ENCODE data around the gene FBXW12. TPM values are rescaled to one million over a fixed set of nuclear protein-coding genes. Genes with fewer than 3 reads are reported as not detected.
A peak's percentile ranks its signal among the peaks of the same experiment; 100 is the strongest.

Gene FBXW12
- total and polyA plus RNA-seq, 10 donors, result 0.33 to 0.42 TPM; not detected in 8

DNA sequence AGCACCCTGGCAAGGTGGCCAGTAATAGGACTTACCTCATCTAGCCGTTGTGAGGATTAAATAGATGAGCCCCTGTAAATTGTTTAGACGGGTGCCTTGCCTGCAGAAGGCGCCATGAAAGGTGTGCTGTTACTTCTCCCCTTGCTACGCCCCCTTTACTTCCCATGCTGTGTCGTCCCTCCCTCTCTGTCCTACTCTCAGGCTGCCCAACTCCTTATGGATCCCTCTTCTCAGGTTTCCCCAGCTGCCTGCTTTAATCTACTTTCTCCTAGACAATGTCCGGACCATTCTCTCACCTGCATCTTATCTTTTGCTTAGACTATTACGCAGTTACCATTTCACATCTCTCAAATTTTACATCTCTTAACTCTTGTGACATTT lies 1.7 kb upstream of the FBXW12 start:
- Histone ChIP-seq H3K4me3 (no peak overlapping the region), H3K4me1 (peaks cover 0 to 25% (median 9%) of the 10 kb centered on the region in 6 donors), H3K36me3 (no peaks in the 10 kb centered on the region), H3K9me3 (no peaks in the 10 kb centered on the region), H3K27me3 (replicated peaks in 1 of 7) (no peaks in the 10 kb centered on the region), H3K27ac (peak overlapping the region in 2 of 8 donors; percentile 39 to 52)
- intact Hi-C loops (cut with DNase I; ENCODE audit: low total_unique reads), result no loop called here
- 80 to 93% (median 86%) methylated on average over 7 of the region's 7 CpGs for WGBS, 5 donors
- no peak for DNase-seq
- TF ChIP-seq POLR2A (IDR thresholded peaks at IDR 0.05) (no peak), POLR2AphosphoS5 (IDR thresholded peaks at IDR 0.05) (no peak)
- TF ChIP-seq, protein P1, sequence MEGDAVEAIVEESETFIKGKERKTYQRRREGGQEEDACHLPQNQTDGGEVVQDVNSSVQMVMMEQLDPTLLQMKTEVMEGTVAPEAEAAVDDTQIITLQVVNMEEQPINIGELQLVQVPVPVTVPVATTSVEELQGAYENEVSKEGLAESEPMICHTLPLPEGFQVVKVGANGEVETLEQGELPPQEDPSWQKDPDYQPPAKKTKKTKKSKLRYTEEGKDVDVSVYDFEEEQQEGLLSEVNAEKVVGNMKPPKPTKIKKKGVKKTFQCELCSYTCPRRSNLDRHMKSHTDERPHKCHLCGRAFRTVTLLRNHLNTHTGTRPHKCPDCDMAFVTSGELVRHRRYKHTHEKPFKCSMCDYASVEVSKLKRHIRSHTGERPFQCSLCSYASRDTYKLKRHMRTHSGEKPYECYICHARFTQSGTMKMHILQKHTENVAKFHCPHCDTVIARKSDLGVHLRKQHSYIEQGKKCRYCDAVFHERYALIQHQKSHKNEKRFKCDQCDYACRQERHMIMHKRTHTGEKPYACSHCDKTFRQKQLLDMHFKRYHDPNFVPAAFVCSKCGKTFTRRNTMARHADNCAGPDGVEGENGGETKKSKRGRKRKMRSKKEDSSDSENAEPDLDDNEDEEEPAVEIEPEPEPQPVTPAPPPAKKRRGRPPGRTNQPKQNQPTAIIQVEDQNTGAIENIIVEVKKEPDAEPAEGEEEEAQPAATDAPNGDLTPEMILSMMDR (IDR thresholded peaks at IDR 0.05 in 8 of 11, conservative IDR thresholded peaks at IDR 0.05 in 3 of 11), result no peak

DNA sequence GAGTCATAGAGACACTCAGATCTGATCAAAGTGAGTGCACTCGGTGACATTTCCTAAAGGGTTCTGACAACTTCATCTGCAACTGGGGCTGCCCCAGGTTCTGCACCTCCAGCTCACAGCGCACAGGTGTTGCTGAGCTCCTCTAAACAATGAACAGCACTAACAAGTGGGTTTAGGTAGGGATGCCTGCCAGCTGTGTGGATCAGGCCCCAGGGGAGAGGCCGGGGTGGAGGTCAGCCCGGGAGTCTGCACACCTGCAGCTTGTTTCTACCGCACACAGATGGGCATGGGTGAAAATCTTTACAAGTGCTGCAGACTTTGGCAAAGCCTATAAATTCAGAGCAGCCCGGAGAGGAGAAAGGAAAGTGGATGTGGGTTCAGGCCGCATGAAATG lies 355 bp downstream of the FBXW12 start:
- TF ChIP-seq POLR2A (IDR thresholded peaks at IDR 0.05) (no peak), POLR2AphosphoS5 (IDR thresholded peaks at IDR 0.05) (no peak)
- TF ChIP-seq, protein P1 (IDR thresholded peaks at IDR 0.05 in 8 of 11, conservative IDR thresholded peaks at IDR 0.05 in 3 of 11), result no peak
- Histone ChIP-seq H3K4me1 (peaks cover 0 to 25% (median 6%) of the 10 kb centered on the region in 6 donors), H3K36me3 (no peaks in the 10 kb centered on the region), H3K9me3 (no peaks in the 10 kb centered on the region), H3K27ac (peak overlapping the region in 2 of 8 donors; percentile 12 to 13), H3K4me3 (no peak overlapping the region), H3K27me3 (replicated peaks in 1 of 7) (no peaks in the 10 kb centered on the region)
- 67 to 82% (median 75%) methylated on average over 6 to 7 of the region's 7 CpGs for WGBS, 5 donors
- no peak for DNase-seq
- intact Hi-C loops (cut with DNase I; ENCODE audit: low total_unique reads), result no loop called here

DNA sequence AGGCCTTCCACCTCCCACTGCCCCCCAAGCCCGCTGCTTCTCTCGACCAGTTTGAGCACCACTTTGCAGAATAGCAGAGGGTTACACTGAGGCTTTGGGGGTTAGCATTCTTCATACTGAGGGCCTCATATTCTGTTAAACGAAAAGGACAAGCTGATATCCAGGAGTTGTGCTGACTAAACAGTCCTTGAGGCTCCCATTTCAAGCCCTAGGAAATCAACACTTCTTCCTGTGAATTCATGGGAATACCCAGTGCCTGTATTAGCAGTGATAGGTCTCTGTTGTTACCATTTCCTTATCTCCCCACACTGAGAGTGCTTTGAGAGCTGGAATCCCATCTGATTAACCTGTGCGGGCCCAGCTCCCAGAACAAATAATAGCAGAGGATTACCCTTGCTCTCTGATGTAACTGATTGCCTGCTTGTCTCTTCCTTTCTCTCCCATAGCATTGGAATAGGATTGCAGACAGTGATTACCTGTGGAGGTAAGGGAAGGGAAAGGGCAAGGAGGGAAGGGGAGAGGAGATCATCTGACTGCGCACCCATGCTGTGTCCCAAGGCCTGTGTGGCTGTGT lies 930 bp downstream of the FBXW12 start:
- no peak for TF ChIP-seq POLR2A (IDR thresholded peaks at IDR 0.05)
- TF ChIP-seq, protein P1 (IDR thresholded peaks at IDR 0.05 in 8 of 11, conservative IDR thresholded peaks at IDR 0.05 in 3 of 11), result no peak
- no peak for TF ChIP-seq POLR2AphosphoS5 (IDR thresholded peaks at IDR 0.05)
- intact Hi-C loops (cut with DNase I; ENCODE audit: low total_unique reads), result no loop called here
- Histone ChIP-seq H3K9me3 (no peaks in the 10 kb centered on the region), H3K4me1 (peaks cover 0 to 25% (median 6%) of the 10 kb centered on the region in 6 donors), H3K36me3 (no peaks in the 10 kb centered on the region), H3K27ac (peak overlapping the region in 3 of 8 donors; percentile 6 to 35 (median 13)), H3K27me3 (replicated peaks in 1 of 7) (no peaks in the 10 kb centered on the region), H3K4me3 (no peak overlapping the region)
- 66 to 76% (median 73%) methylated on average over 5 of the region's 5 CpGs for WGBS, 5 donors
- no peak for DNase-seq

DNA sequence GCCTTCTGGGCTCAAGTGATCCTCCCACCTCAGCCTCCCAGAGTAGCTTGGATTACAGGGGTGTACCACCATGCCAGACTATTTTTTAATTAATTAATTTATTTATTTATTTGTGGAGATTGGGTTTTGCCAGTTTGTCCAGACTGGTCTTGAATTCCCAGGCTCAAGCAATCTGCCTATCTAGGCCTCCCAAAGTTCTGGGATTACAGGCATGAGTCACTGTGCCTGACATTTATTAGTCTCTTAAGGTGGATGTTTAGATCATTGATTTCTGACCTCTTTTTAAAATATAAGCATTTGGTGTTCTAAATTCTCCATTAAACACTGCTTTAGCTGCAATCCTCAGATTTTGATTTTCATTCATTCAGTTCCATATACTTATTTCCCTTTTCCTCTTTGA lies 15.6 kb downstream of the FBXW12 start:
- TF ChIP-seq, protein P1 (IDR thresholded peaks at IDR 0.05 in 8 of 11, conservative IDR thresholded peaks at IDR 0.05 in 3 of 11), result no peak
- TF ChIP-seq POLR2A (IDR thresholded peaks at IDR 0.05) (no peak), POLR2AphosphoS5 (IDR thresholded peaks at IDR 0.05) (no peak)
- H3K4me3 ChIP-seq, result no peak overlapping the region
- intact Hi-C loops (cut with DNase I; ENCODE audit: low total_unique reads), result no loop called here
- H3K9me3 ChIP-seq, result peaks cover 0 to 5% (median 0%) of the 10 kb centered on the region in 8 donors
- no peaks in the 10 kb centered on the region for H3K36me3 ChIP-seq
- no peak overlapping the region for H3K27ac ChIP-seq
- DNase-seq, result no peak
- no peaks in the 10 kb centered on the region for H3K4me1 ChIP-seq
- H3K27me3 ChIP-seq (replicated peaks in 1 of 7), result no peaks in the 10 kb centered on the region
